Measurements from ENCODE around the gene ZNF844. TPM values are rescaled to one million over a fixed set of nuclear protein-coding genes. Genes with fewer than 3 reads are reported as not detected.

ZNF844 gene
- total RNA-seq, 1 experiment from 2014 or later = 10.5 TPM

DNA sequence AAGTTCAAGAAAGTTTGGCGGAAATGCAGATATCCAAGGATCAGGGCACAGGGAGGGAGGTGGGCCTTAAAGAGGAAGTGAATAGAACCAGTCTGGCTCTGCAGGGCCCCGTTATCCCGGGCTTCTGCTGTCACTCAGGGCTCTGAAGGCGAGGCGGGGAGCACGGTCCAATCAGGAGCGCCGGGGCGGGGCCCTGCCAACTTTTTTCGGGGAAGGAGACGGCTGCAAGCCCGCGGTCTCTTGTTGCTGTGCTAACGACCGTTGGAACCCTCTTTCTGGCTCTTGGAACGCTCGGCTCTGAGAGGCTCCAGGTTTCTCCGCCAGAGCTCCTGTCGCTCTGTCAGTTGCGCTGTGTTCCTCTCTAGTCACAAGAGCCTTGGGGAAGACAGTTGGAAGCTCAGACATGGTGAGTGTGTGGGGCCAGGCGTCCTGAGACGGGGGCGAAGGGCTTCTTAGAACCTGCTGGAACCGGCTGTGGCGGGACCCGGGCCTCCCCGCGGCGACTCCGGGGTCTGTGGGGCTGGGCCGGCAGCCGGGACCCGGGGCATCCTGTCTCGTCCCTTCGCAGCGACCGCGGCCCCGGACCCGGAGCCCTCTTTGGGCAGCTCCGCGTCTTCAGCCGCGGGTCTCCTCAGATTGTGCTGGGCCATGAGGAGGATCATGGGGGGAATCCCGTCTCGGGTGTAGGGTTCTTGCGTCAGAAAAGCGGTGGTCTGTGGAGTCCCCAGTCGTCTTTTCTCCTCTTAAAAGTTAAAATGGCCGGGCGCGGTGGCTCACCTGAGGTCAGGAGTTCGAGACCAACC, 27.7 kb downstream of the ZNF844 start (continued):
- TF ChIP-seq, protein P1, sequence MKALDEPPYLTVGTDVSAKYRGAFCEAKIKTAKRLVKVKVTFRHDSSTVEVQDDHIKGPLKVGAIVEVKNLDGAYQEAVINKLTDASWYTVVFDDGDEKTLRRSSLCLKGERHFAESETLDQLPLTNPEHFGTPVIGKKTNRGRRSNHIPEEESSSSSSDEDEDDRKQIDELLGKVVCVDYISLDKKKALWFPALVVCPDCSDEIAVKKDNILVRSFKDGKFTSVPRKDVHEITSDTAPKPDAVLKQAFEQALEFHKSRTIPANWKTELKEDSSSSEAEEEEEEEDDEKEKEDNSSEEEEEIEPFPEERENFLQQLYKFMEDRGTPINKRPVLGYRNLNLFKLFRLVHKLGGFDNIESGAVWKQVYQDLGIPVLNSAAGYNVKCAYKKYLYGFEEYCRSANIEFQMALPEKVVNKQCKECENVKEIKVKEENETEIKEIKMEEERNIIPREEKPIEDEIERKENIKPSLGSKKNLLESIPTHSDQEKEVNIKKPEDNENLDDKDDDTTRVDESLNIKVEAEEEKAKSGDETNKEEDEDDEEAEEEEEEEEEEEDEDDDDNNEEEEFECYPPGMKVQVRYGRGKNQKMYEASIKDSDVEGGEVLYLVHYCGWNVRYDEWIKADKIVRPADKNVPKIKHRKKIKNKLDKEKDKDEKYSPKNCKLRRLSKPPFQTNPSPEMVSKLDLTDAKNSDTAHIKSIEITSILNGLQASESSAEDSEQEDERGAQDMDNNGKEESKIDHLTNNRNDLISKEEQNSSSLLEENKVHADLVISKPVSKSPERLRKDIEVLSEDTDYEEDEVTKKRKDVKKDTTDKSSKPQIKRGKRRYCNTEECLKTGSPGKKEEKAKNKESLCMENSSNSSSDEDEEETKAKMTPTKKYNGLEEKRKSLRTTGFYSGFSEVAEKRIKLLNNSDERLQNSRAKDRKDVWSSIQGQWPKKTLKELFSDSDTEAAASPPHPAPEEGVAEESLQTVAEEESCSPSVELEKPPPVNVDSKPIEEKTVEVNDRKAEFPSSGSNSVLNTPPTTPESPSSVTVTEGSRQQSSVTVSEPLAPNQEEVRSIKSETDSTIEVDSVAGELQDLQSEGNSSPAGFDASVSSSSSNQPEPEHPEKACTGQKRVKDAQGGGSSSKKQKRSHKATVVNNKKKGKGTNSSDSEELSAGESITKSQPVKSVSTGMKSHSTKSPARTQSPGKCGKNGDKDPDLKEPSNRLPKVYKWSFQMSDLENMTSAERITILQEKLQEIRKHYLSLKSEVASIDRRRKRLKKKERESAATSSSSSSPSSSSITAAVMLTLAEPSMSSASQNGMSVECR (CRISPR knock-in tag; IDR thresholded peaks at IDR 0.05; ENCODE audit: borderline replicate concordance) = 0 out of 2 replicates have a peak, but pooled peaks have one; percentile 66
- TF ChIP-seq MXD4 (CRISPR knock-in tag; IDR thresholded peaks at IDR 0.05; ENCODE audit: borderline replicate concordance) = no peak
- no peak for TF ChIP-seq ZNF423 (CRISPR knock-in tag; IDR thresholded peaks at IDR 0.05)
- peak; percentile 71 for TF ChIP-seq NFYB (CRISPR knock-in tag; conservative IDR thresholded peaks at IDR 0.05; ENCODE audit: low read depth)
- TF ChIP-seq NR1H2 (CRISPR knock-in tag; IDR thresholded peaks at IDR 0.05) = 0 out of 2 replicates have a peak, but pooled peaks have one; percentile 19
- TF ChIP-seq ZNF317 (CRISPR knock-in tag; IDR thresholded peaks at IDR 0.05; ENCODE audit: borderline replicate concordance, low read depth) = no peak
- no peak for TF ChIP-seq HMGA2 (CRISPR knock-in tag; IDR thresholded peaks at IDR 0.05)
- TF ChIP-seq, protein P2, sequence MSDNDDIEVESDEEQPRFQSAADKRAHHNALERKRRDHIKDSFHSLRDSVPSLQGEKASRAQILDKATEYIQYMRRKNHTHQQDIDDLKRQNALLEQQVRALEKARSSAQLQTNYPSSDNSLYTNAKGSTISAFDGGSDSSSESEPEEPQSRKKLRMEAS (CRISPR knock-in tag; IDR thresholded peaks at IDR 0.05) = peak; percentile 59
- TF ChIP-seq, protein P3, sequence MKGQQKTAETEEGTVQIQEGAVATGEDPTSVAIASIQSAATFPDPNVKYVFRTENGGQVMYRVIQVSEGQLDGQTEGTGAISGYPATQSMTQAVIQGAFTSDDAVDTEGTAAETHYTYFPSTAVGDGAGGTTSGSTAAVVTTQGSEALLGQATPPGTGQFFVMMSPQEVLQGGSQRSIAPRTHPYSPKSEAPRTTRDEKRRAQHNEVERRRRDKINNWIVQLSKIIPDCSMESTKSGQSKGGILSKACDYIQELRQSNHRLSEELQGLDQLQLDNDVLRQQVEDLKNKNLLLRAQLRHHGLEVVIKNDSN (CRISPR knock-in tag; IDR thresholded peaks at IDR 0.05) = peak; percentile 30; the same call in 1 of the 2 replicates
- TF ChIP-seq NR2C2 (CRISPR knock-in tag; IDR thresholded peaks at IDR 0.05) = no peak
- TF ChIP-seq KAT7 (CRISPR knock-in tag; IDR thresholded peaks at IDR 0.05; ENCODE audit: borderline replicate concordance) = no peak
- TF ChIP-seq, protein P4, sequence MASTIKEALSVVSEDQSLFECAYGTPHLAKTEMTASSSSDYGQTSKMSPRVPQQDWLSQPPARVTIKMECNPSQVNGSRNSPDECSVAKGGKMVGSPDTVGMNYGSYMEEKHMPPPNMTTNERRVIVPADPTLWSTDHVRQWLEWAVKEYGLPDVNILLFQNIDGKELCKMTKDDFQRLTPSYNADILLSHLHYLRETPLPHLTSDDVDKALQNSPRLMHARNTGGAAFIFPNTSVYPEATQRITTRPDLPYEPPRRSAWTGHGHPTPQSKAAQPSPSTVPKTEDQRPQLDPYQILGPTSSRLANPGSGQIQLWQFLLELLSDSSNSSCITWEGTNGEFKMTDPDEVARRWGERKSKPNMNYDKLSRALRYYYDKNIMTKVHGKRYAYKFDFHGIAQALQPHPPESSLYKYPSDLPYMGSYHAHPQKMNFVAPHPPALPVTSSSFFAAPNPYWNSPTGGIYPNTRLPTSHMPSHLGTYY (CRISPR knock-in tag; IDR thresholded peaks at IDR 0.05) = no peak
- 0 out of 2 replicates have a peak, but pooled peaks have one; percentile 40 for TF ChIP-seq SP1 (CRISPR knock-in tag; conservative IDR thresholded peaks at IDR 0.05)
- no peak for TF ChIP-seq ZNF671 (CRISPR knock-in tag; IDR thresholded peaks at IDR 0.05)
- TF ChIP-seq, protein P5, sequence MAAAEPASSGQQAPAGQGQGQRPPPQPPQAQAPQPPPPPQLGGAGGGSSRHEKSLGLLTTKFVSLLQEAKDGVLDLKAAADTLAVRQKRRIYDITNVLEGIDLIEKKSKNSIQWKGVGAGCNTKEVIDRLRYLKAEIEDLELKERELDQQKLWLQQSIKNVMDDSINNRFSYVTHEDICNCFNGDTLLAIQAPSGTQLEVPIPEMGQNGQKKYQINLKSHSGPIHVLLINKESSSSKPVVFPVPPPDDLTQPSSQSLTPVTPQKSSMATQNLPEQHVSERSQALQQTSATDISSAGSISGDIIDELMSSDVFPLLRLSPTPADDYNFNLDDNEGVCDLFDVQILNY (CRISPR knock-in tag; IDR thresholded peaks at IDR 0.05) = 0 out of 2 replicates have a peak, but pooled peaks have one; percentile 61
- TF ChIP-seq, protein P6, sequence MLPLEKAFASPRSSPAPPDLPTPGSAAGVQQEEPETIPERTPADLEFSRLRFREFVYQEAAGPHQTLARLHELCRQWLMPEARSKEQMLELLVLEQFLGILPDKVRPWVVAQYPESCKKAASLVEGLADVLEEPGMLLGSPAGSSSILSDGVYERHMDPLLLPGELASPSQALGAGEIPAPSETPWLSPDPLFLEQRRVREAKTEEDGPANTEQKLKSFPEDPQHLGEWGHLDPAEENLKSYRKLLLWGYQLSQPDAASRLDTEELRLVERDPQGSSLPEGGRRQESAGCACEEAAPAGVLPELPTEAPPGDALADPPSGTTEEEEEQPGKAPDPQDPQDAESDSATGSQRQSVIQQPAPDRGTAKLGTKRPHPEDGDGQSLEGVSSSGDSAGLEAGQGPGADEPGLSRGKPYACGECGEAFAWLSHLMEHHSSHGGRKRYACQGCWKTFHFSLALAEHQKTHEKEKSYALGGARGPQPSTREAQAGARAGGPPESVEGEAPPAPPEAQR (CRISPR knock-in tag; IDR thresholded peaks at IDR 0.05) = no peak
- TF ChIP-seq CREM (CRISPR knock-in tag; IDR thresholded peaks at IDR 0.05) = 0 out of 2 replicates have a peak, but pooled peaks have one; percentile 33
- TF ChIP-seq CREB1 (CRISPR knock-in tag; IDR thresholded peaks at IDR 0.05) = no peak
- no peak for TF ChIP-seq FOXK1 (CRISPR knock-in tag; IDR thresholded peaks at IDR 0.05)
